HepG2 (cell line): ENCODE measurements around the gene NDOR1. TPM values are rescaled to one million over a fixed set of nuclear protein-coding genes. Genes with fewer than 3 reads are reported as not detected.

Experiments used
- DNMT1 ChIP-seq: sonication (generic); formaldehyde crosslinking; IDR thresholded peaks from 2 replicates; pipeline ENCODE4 v1.5.1; 2020; ENCODE audit warnings: mild to moderate bottlenecking, missing genetic modification reagents
- GTF2F1 ChIP-seq: fragments of 150-350 bp; IDR thresholded peaks from 2 replicates; pipeline ENCODE4 v1.6.1; 2014; ENCODE audit warnings: low read length
- HDAC2 ChIP-seq: sonication (generic); formaldehyde crosslinking; IDR thresholded peaks from 2 replicates; pipeline ENCODE4 v1.4.0; 2020; ENCODE audit warnings: missing genetic modification reagents
- HDAC6 ChIP-seq: fragments of 200-600 bp; sonication (generic); IDR thresholded peaks from 2 replicates; pipeline ENCODE4 v1.7.0; 2017; ENCODE audit warnings: mild to moderate bottlenecking, antibody characterized with exemption, low read length, low read depth
- HOXA5 ChIP-seq: sonication (generic); formaldehyde crosslinking; IDR thresholded peaks from 2 replicates; pipeline ENCODE4 v1.4.0; 2020; ENCODE audit warnings: missing genetic modification reagents
- KLF16 ChIP-seq, 2 experiments: sonication (generic) in 1 of 2; formaldehyde crosslinking in 1 of 2; IDR thresholded peaks; 2 replicates each; pipeline versions ENCODE4 v1.6.1 to v1.8.0; 2016 to 2023; ENCODE audit warnings: missing genetic modification reagents in 2 of 2, missing compliant biosample characterization in 1 of 2
- PTBP1 ChIP-seq: fragments of 200-400 bp; formaldehyde crosslinking; IDR thresholded peaks from 2 replicates; pipeline ENCODE4 v1.6.1; 2018; ENCODE audit warnings: low read length, low read depth; ENCODE audit not compliant: poor library complexity, severe bottlenecking
- RARA ChIP-seq: IDR thresholded peaks from 2 replicates; pipeline ENCODE4 v1.6.1; 2016; ENCODE audit warnings: missing genetic modification reagents, missing compliant biosample characterization
- RBM39 ChIP-seq: fragments of 200-400 bp; formaldehyde crosslinking; IDR thresholded peaks from one replicate; pipeline ENCODE4 v1.6.1; 2018; ENCODE audit warnings: antibody characterized with exemption, mild to moderate bottlenecking, low read depth, low read length; ENCODE audit not compliant: poor library complexity, severe bottlenecking
- TARDBP ChIP-seq: sonication (generic); formaldehyde crosslinking; IDR thresholded peaks from 2 replicates; pipeline ENCODE4 v1.8.0; 2022; ENCODE audit warnings: mild to moderate bottlenecking, missing genetic modification reagents
- ZC3H13 ChIP-seq: sonication (generic); formaldehyde crosslinking; IDR thresholded peaks from 2 replicates; pipeline ENCODE4 v1.8.1; 2023; ENCODE audit warnings: mild to moderate bottlenecking, missing genetic modification reagents, moderate library complexity
- ZNF101 ChIP-seq: sonication (generic); formaldehyde crosslinking; IDR thresholded peaks from 2 replicates; pipeline ENCODE4 v1.4.0; 2020; ENCODE audit warnings: mild to moderate bottlenecking, low read depth, missing genetic modification reagents, borderline replicate concordance
- ZNF275 ChIP-seq: sonication (generic); formaldehyde crosslinking; IDR thresholded peaks from 2 replicates; pipeline ENCODE4 v1.8.0; 2022; ENCODE audit warnings: missing genetic modification reagents, mild to moderate bottlenecking, inconsistent platforms, borderline replicate concordance
- ZNF3 ChIP-seq: IDR thresholded peaks from 2 replicates; pipeline ENCODE4 v1.7.0; 2017; ENCODE audit warnings: inconsistent platforms
- ZNF350 ChIP-seq: sonication (generic); formaldehyde crosslinking; IDR thresholded peaks from 2 replicates; pipeline ENCODE4 v1.4.0; 2020; ENCODE audit warnings: mild to moderate bottlenecking, low read depth, missing genetic modification reagents, borderline replicate concordance
- ZNF468 ChIP-seq: sonication (generic); formaldehyde crosslinking; IDR thresholded peaks from 2 replicates; pipeline ENCODE4 v1.8.0; 2022; ENCODE audit warnings: mild to moderate bottlenecking, moderate library complexity, missing genetic modification reagents
- ZNF552 ChIP-seq: sonication (generic); formaldehyde crosslinking; IDR thresholded peaks from 2 replicates; pipeline ENCODE4 v1.9.0; 2022; ENCODE audit warnings: missing genetic modification reagents, mild to moderate bottlenecking, borderline replicate concordance
- ZNF629 ChIP-seq: sonication (generic); formaldehyde crosslinking; conservative IDR thresholded peaks from 2 replicates; pipeline ENCODE4 v1.5.0; 2020; ENCODE audit warnings: missing genetic modification reagents
- ZNF644 ChIP-seq: IDR thresholded peaks from 2 replicates; pipeline ENCODE4 v1.6.1; 2016; ENCODE audit warnings: low read depth
- ZNF788 ChIP-seq: sonication (generic); formaldehyde crosslinking; IDR thresholded peaks from 2 replicates; pipeline ENCODE4 v1.5.0; 2020; ENCODE audit warnings: mild to moderate bottlenecking, missing genetic modification reagents, borderline replicate concordance
- ZXDC ChIP-seq: sonication (generic); formaldehyde crosslinking; IDR thresholded peaks from 2 replicates; pipeline ENCODE4 v1.5.0; 2020; ENCODE audit warnings: mild to moderate bottlenecking, missing genetic modification reagents
- polyA plus RNA-seq, 8 experiments: library from polyadenylated mRNA; depleted of rRNA in 3 of 8; stranded (reverse) in 7 of 8; unstranded in 1 of 8; fragments of >200 nt; fragmentation: Illumina TruSeq in 4 of 8; extraction: Trizol in 4 of 8; gene quantifications; 2 replicates each; pipeline versions ENCODE4 v1.2.1 to v1.2.3, GENCODE V29; 2011 to 2016; ENCODE audit warnings: low read depth in 4 of 8, missing spikeins in 1 of 8, mixed read lengths in 1 of 8; ENCODE audit not compliant: insufficient read depth in 1 of 8
- total RNA-seq, 5 experiments: library from RNA; depleted of rRNA; stranded (reverse); fragments of >200 nt; fragmentation: Illumina TruSeq; extraction: Trizol; gene quantifications; 2 replicates each; pipeline ENCODE4 v1.2.3, GENCODE V29; 2016; ENCODE audit warnings: low read depth in 1 of 5
- TF ChIP-seq, protein P1 (sequence below): sonication (generic); formaldehyde crosslinking; IDR thresholded peaks from 2 replicates; pipeline ENCODE4 v1.4.0; 2020; ENCODE audit warnings: mild to moderate bottlenecking, low read depth, missing genetic modification reagents
- TF ChIP-seq, protein P2 (sequence below): sonication (generic); formaldehyde crosslinking; IDR thresholded peaks from 2 replicates; pipeline ENCODE4 v1.8.1; 2023; ENCODE audit warnings: mild to moderate bottlenecking, inconsistent platforms, moderate library complexity, missing genetic modification reagents, borderline replicate concordance

NDOR1 gene
- total and polyA plus RNA-seq, 2 of the 13 experiments (the other 11 are each of a cell fraction or from before 2014, with no cell fraction given), result 3.6 to 8.7 TPM

- TF ChIP-seq ZNF3 (CRISPR knock-in tag) (no peak), ZC3H13 (CRISPR knock-in tag) (0 out of 2 replicates have a peak, but pooled peaks have one; percentile 27), ZNF629 (CRISPR knock-in tag) (no peak), HDAC2 (CRISPR knock-in tag) (peak; percentile 60; the same call in 1 of the 2 replicates), GTF2F1 (no peak), RARA (CRISPR knock-in tag) (peak; percentile 45; the same call in 1 of the 2 replicates), HOXA5 (CRISPR knock-in tag) (no peak), ZNF552 (no peak; the same call in 1 of the 2 replicates), TARDBP (CRISPR knock-in tag) (peak; percentile 26; the same call in 1 of the 2 replicates), RBM39 (peak; percentile 30), PTBP1 (no peak), ZNF644 (no peak), ZXDC (no peak), ZNF275 (no peak), DNMT1 (CRISPR knock-in tag) (no peak), ZNF350 (CRISPR knock-in tag) (0 out of 2 replicates have a peak, but pooled peaks have one; percentile 14), HDAC6 (no peak), ZNF101 (CRISPR knock-in tag) (no peak), KLF16 (CRISPR knock-in tag; IDR thresholded peaks at IDR 0.05) (no peak), ZNF468 (CRISPR knock-in tag) (no peak), ZNF788 (CRISPR knock-in tag) (0 out of 2 replicates have a peak, but pooled peaks have one; percentile 19)
- TF ChIP-seq, protein P1, sequence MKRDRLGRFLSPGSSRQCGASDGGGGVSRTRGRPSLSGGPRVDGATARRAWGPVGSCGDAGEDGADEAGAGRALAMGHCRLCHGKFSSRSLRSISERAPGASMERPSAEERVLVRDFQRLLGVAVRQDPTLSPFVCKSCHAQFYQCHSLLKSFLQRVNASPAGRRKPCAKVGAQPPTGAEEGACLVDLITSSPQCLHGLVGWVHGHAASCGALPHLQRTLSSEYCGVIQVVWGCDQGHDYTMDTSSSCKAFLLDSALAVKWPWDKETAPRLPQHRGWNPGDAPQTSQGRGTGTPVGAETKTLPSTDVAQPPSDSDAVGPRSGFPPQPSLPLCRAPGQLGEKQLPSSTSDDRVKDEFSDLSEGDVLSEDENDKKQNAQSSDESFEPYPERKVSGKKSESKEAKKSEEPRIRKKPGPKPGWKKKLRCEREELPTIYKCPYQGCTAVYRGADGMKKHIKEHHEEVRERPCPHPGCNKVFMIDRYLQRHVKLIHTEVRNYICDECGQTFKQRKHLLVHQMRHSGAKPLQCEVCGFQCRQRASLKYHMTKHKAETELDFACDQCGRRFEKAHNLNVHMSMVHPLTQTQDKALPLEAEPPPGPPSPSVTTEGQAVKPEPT (CRISPR knock-in tag), result no peak
- TF ChIP-seq, protein P2, sequence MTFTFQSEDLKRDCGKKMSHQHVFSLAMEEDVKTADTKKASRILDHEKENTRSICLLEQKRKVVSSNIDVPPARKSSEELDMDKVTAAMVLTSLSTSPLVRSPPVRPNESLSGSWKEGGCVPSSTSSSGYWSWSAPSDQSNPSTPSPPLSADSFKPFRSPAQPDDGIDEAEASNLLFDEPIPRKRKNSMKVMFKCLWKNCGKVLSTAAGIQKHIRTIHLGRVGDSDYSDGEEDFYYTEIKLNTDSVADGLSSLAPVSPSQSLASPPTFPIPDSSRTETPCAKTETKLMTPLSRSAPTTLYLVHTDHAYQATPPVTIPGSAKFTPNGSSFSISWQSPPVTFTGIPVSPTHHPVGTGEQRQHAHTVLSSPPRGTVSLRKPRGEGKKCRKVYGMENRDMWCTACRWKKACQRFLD (CRISPR knock-in tag), result no peak
Measured at GRCh38 chr9:137235424-137236237, 30.1 kb downstream of the NDOR1 start (continued).
